Mesendoderm (in vitro differentiated cells): ENCODE results near the gene TRAPPC6A. TPM values are rescaled to one million over a fixed set of nuclear protein-coding genes. Genes with fewer than 3 reads are reported as not detected.

Experiments
- DNase-seq: peaks from one replicate; pipeline ENCODE4 v3.0.0; 2013
- H2AK5ac ChIP-seq: 2 replicates; pipeline ENCODE4 v1.6.1; 2013; ENCODE audit warnings: low read length, inconsistent platforms
- H2BK120ac ChIP-seq: 2 replicates; pipeline ENCODE4 v1.6.1; 2013; ENCODE audit warnings: low read depth, mild to moderate bottlenecking, low read length, moderate library complexity, mixed read lengths
- H2BK15ac ChIP-seq: replicated peaks from 2 replicates; pipeline ENCODE4 v1.6.1; 2013; ENCODE audit warnings: low read depth, mild to moderate bottlenecking, moderate library complexity
- H2BK5ac ChIP-seq: 2 replicates; pipeline ENCODE4 v1.6.1; 2013; ENCODE audit warnings: low read length, inconsistent platforms
- H3K18ac ChIP-seq: 2 replicates; pipeline ENCODE4 v1.6.1; 2013; ENCODE audit warnings: mild to moderate bottlenecking, low read length, mixed read lengths
- H3K23ac ChIP-seq: one replicate; pipeline ENCODE4 v1.6.1; 2013; ENCODE audit warnings: low read length
- H3K27ac ChIP-seq: 2 replicates; pipeline ENCODE4 v1.5.1; 2013; ENCODE audit warnings: low read depth, mild to moderate bottlenecking, inconsistent platforms, low read length, moderate library complexity
- H3K27me3 ChIP-seq: 2 replicates; pipeline ENCODE4 v1.6.1; 2013; ENCODE audit warnings: low read length, control low read depth, mild to moderate bottlenecking, inconsistent platforms; ENCODE audit not compliant: insufficient read depth, poor library complexity
- H3K36me3 ChIP-seq: 2 replicates; pipeline ENCODE4 v1.6.1; 2013; ENCODE audit warnings: low read length, inconsistent platforms; ENCODE audit not compliant: control insufficient read depth, insufficient read depth
- H3K4ac ChIP-seq: one replicate; pipeline ENCODE4 v1.6.1; 2013; ENCODE audit warnings: low read depth, mild to moderate bottlenecking, low read length, moderate library complexity
- H3K4me1 ChIP-seq: 2 replicates; pipeline ENCODE4 v1.6.1; 2013; ENCODE audit warnings: low read depth, low read length, inconsistent platforms; ENCODE audit not compliant: control insufficient read depth
- H3K4me2 ChIP-seq: 2 replicates; pipeline ENCODE4 v1.6.1; 2013; ENCODE audit warnings: low read length
- H3K4me3 ChIP-seq: 2 replicates; pipeline ENCODE4 v1.5.1; 2013; ENCODE audit warnings: mild to moderate bottlenecking, low read length
- H3K56ac ChIP-seq: one replicate; pipeline ENCODE4 v1.6.1; 2013; ENCODE audit warnings: low read length
- H3K79me1 ChIP-seq: 2 replicates; pipeline ENCODE4 v1.6.1; 2013; ENCODE audit warnings: low read length, inconsistent platforms
- H3K79me2 ChIP-seq: 2 replicates; pipeline ENCODE4 v1.6.1; 2013; ENCODE audit warnings: mild to moderate bottlenecking, low read length; ENCODE audit not compliant: control insufficient read depth, insufficient read depth
- H3K9ac ChIP-seq: 2 replicates; pipeline ENCODE4 v1.6.1; 2013; ENCODE audit warnings: low read length, inconsistent platforms
- H4K5ac ChIP-seq: one replicate; pipeline ENCODE4 v1.6.1; 2013; ENCODE audit warnings: low read length
- H4K8ac ChIP-seq: one replicate; pipeline ENCODE4 v1.6.1; 2013; ENCODE audit warnings: low read depth, mild to moderate bottlenecking, control low read depth, low read length, moderate library complexity
- WGBS: extraction: QIAGEN DNeasy Blood & Tissue Kit; methylation state at CpG from one replicate; pipeline ENCODE4 v1.1.7; 2013; ENCODE audit warnings: low lambda C conversion rate, missing lambda C conversion rate; ENCODE audit not compliant: insufficient coverage; ENCODE audit errors: extremely low coverage; 5-methylcytosine and 5-hydroxymethylcytosine counted together
- polyA plus RNA-seq, 2 experiments: library from polyadenylated mRNA; stranded (reverse); fragments of 200-250 nt; gene quantifications; one replicate each; pipeline ENCODE4 v1.2.3, GENCODE V29; 2013

Gene TRAPPC6A, protein sequence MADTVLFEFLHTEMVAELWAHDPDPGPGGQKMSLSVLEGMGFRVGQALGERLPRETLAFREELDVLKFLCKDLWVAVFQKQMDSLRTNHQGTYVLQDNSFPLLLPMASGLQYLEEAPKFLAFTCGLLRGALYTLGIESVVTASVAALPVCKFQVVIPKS
- 17.1 TPM for polyA plus RNA-seq (2013, experiment 1 of 2)
- polyA plus RNA-seq (2013, experiment 2 of 2), result 16.6 TPM

DNA sequence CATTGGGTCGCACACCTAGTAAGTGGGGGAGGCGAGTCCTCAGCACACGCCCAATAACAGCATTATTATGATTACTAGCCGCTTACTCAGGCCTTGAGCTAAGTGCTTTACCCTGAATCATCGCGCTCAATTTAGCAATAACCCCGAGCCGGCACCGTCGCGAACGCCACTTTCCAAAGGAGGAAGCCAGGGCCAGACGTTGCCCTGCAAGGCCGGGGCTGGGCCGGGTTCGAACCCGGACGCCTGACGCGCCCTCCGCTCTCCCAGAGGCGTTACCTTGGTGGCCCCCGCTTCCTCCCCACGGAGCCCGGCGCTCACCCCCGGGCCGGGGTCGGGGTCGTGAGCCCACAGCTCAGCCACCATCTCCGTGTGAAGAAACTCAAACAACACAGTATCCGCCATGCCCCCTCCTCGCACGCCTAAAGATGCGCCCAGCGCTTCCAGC lies at the start of gene TRAPPC6A:
TSS of gene TRAPPC6A (minus strand) at position 421 of the 445 bp plus-strand sequence. CDS start at position 402, 19 bp downstream.
- peak within 1 kb of the TSS; percentile 98 for H3K4me3 ChIP-seq
- peak within 1 kb of the TSS; percentile 86 for H3K9ac ChIP-seq
- no peak within 1 kb of the TSS for H2BK120ac ChIP-seq
- no peak within 1 kb of the TSS for H2BK15ac ChIP-seq
- H3K79me2 ChIP-seq, result no peaks in the 10 kb centered on the region
- no peak within 1 kb of the TSS for H3K4ac ChIP-seq
- no peak within 1 kb of the TSS for H3K18ac ChIP-seq
- H3K4me1 ChIP-seq, result no peaks in the 10 kb centered on the region
- peak within 1 kb of the TSS; percentile 39 for H3K27ac ChIP-seq
- no peaks in the 10 kb centered on the region for H3K27me3 ChIP-seq
- H3K4me2 ChIP-seq, result peak within 1 kb of the TSS; percentile 95
- H3K23ac ChIP-seq, result no peak within 1 kb of the TSS
- H2BK5ac ChIP-seq, result no peak within 1 kb of the TSS
- H2AK5ac ChIP-seq, result no peak within 1 kb of the TSS
- no peak within 1 kb of the TSS for H4K8ac ChIP-seq
- peaks cover 4% of the 10 kb centered on the region for H3K79me1 ChIP-seq
- peak within 1 kb of the TSS; percentile 95 for H3K56ac ChIP-seq
- no peaks in the 10 kb centered on the region for H3K36me3 ChIP-seq
- WGBS, result no CpG with 5 or more reads among the region's 36 CpGs
- DNase-seq, result no peak
- no peak within 1 kb of the TSS for H4K5ac ChIP-seq

DNA sequence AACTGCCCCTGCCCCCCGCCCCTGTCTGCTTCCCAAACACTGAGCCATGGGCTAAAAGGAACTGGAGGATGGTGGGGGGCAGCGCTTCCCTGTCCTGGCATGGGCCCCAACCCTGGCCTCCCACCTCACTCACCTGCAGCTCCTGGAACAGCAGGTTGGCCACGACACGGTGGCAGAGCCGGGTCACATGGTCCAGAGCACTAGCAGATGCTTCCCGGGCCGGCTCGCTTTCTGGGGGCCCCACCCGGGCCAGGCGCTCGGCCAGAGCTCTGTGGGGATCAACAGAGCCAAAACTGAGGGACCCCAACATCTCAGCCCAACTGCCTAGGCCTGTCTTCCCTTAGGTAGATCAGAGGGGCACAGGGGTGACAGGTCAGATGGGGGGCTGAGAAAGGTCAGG lies 46.6 kb upstream of the TRAPPC6A start:
- Histone ChIP-seq H3K4me3 (no peak overlapping the region), H3K56ac (no peak overlapping the region), H3K4ac (no peak overlapping the region), H3K4me2 (no peak overlapping the region), H2BK15ac (no peak overlapping the region), H3K36me3 (no peaks in the 10 kb centered on the region), H4K5ac (no peak overlapping the region), H2BK5ac (no peak overlapping the region), H3K23ac (no peak overlapping the region), H3K9ac (no peak overlapping the region), H3K18ac (no peak overlapping the region), H3K79me1 (no peaks in the 10 kb centered on the region), H4K8ac (no peak overlapping the region), H2AK5ac (no peak overlapping the region), H3K27me3 (no peaks in the 10 kb centered on the region), H3K4me1 (no peaks in the 10 kb centered on the region), H3K27ac (no peak overlapping the region), H2BK120ac (no peak overlapping the region), H3K79me2 (no peaks in the 10 kb centered on the region)
- no peak for DNase-seq
- no CpG with 5 or more reads among the region's 11 CpGs for WGBS

DNA sequence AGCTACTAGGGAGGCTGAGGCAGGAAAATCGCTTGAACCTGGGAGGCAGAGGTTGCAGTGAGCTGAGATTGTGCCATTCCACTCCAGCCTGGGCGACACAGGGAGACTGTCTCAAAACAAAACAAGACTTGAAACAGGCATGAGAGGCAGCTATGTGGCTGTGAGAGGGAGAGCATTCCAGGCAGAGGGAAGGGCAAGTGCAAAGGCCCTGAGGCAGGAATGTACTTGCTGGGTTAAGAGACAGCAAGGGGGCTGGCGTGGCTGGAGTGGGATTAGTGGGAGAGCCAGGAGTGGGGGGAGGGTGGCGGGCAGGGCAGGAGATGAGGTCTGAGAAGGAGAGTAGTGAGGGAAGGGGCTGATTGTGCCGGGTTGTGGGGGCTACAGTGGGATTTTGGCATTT lies 45.8 kb upstream of the TRAPPC6A start:
- Histone ChIP-seq H3K56ac (no peak overlapping the region), H3K4me2 (no peak overlapping the region), H4K5ac (no peak overlapping the region), H3K18ac (no peak overlapping the region), H3K9ac (no peak overlapping the region), H3K23ac (no peak overlapping the region), H2BK120ac (no peak overlapping the region), H3K27me3 (peaks cover 2% of the 10 kb centered on the region), H4K8ac (no peak overlapping the region), H3K79me2 (no peaks in the 10 kb centered on the region), H2AK5ac (no peak overlapping the region), H3K27ac (no peak overlapping the region), H3K4ac (no peak overlapping the region), H2BK15ac (no peak overlapping the region), H3K36me3 (no peaks in the 10 kb centered on the region), H3K79me1 (no peaks in the 10 kb centered on the region), H3K4me3 (no peak overlapping the region), H3K4me1 (no peaks in the 10 kb centered on the region), H2BK5ac (no peak overlapping the region)
- no CpG with 5 or more reads among the region's 5 CpGs for WGBS
- no peak for DNase-seq

DNA sequence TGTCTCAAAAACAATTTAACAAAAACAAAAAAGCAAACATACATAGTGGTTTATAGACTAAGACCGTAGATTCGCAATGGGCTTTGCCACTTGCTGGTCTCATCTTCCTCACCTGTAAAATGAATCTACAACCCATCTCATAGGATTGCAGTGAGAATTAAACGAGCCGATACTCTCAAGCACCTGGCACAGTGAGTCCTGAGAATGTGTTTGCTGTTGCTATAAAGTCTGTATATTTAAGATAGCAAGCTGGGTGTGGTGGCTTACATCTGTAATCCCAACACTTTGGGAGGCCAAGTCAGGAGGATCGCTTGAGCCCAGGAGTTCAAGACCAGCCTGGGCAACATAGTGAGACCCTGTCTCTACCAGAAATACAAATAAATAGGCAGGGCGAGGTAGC lies 44.7 kb upstream of the TRAPPC6A start:
- H3K27me3 ChIP-seq, result peaks cover 7% of the 10 kb centered on the region
- H3K18ac ChIP-seq, result no peak overlapping the region
- no peak overlapping the region for H3K56ac ChIP-seq
- H3K9ac ChIP-seq, result no peak overlapping the region
- H3K4me1 ChIP-seq, result no peaks in the 10 kb centered on the region
- H3K4me2 ChIP-seq, result no peak overlapping the region
- H3K27ac ChIP-seq, result no peak overlapping the region
- no peak overlapping the region for H4K8ac ChIP-seq
- H2BK120ac ChIP-seq, result no peak overlapping the region
- no peak overlapping the region for H3K4me3 ChIP-seq
- no peak overlapping the region for H4K5ac ChIP-seq
- no peak overlapping the region for H2BK15ac ChIP-seq
- H3K23ac ChIP-seq, result no peak overlapping the region
- H3K79me1 ChIP-seq, result no peaks in the 10 kb centered on the region
- H3K4ac ChIP-seq, result no peak overlapping the region
- H3K79me2 ChIP-seq, result no peaks in the 10 kb centered on the region
- no peak for DNase-seq
- H3K36me3 ChIP-seq, result no peaks in the 10 kb centered on the region
- no CpG with 5 or more reads among the region's 6 CpGs for WGBS
- no peak overlapping the region for H2BK5ac ChIP-seq
- no peak overlapping the region for H2AK5ac ChIP-seq

DNA sequence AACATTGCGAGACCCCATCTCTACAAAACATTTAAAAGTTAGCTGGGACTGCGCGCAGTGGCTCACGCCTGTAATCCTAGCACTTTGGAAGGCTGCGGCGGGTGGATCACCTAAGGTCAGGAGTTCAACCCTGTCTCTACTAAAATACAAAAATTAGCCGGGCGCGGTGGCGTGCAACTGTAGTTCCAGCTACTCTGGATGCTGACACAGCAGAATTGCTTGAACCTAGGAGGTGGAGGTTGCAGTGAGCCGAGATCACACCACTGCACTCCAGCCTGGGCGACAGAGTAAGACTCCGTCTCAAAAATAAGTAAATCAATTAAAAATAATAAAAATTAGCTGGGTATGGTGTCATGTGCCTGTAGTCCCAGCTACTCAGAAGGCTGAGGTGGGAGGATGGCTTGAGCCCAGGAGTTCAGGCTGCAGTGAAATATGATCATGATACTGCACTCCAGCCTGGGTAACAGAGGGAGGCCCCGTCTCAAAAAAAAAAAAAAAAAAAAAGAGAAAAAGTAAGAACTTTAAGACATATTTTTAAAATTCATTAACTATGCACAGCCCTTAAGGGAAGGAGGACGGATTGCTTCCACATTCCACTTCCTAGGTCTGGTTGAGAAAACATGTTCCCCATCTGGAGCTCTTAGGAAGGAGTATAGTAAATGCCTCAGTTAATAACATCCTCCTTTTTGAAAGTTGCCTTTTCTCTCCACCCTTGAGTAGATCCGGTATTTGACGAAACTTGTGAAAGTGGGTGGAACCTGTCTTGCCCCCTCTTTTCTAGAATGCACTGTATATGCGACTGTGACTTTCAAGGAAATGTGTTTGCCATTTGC lies 41.1 kb upstream of the TRAPPC6A start:
- peaks cover 23% of the 10 kb centered on the region for H3K27me3 ChIP-seq
- H3K4me3 ChIP-seq, result no peak overlapping the region

More for the DNA sequence above, 41.1 kb upstream of the TRAPPC6A start:
- H3K56ac ChIP-seq, result no peak overlapping the region
- no peak overlapping the region for H2BK15ac ChIP-seq
- H3K23ac ChIP-seq, result no peak overlapping the region
- H3K79me1 ChIP-seq, result no peaks in the 10 kb centered on the region
- no peak overlapping the region for H4K5ac ChIP-seq
- H2BK5ac ChIP-seq, result no peak overlapping the region
- no peak overlapping the region for H3K18ac ChIP-seq
- no peak overlapping the region for H4K8ac ChIP-seq
- no peak overlapping the region for H3K27ac ChIP-seq
- no peak overlapping the region for H2BK120ac ChIP-seq
- H3K36me3 ChIP-seq, result no peaks in the 10 kb centered on the region
- H3K4ac ChIP-seq, result no peak overlapping the region
- no peak overlapping the region for H3K4me2 ChIP-seq
- no CpG with 5 or more reads among the region's 18 CpGs for WGBS
- H3K79me2 ChIP-seq, result no peaks in the 10 kb centered on the region
- no peak for DNase-seq
- no peak overlapping the region for H2AK5ac ChIP-seq
- no peaks in the 10 kb centered on the region for H3K4me1 ChIP-seq
- no peak overlapping the region for H3K9ac ChIP-seq
